ENCODE results near the gene ZCCHC7.

ZCCHC7 gene

GRCh38 chr9:37248651-37249163, 128.3 kb downstream of the ZCCHC7 start:
- TF ChIP-seq FOXP2 (optimal IDR thresholded peaks at IDR 0.05; ENCODE audit: borderline replicate concordance, extremely low read depth, extremely low read length, insufficient read depth) (no peak), SIN3A (IDR thresholded peaks at IDR 0.05; ENCODE audit: borderline replicate concordance, insufficient read depth, low read length) (no peak), POLR2AphosphoS5 (IDR thresholded peaks at IDR 0.05; ENCODE audit: low read depth, low read length) (no peak), TAF1 (IDR thresholded peaks at IDR 0.05; ENCODE audit: borderline replicate concordance, insufficient read depth, low read length) (no peak), REST (IDR thresholded peaks at IDR 0.05; ENCODE audit: insufficient read depth in 1 of 2, low read depth in 2 of 2, low read length in 2 of 2) (no peak)

GRCh38 chr9:37251452-37251851, 131.1 kb downstream of the ZCCHC7 start:
- TF ChIP-seq POLR2AphosphoS5 (IDR thresholded peaks at IDR 0.05; ENCODE audit: low read depth, low read length): no peak
- no peak for TF ChIP-seq REST (IDR thresholded peaks at IDR 0.05; ENCODE audit: insufficient read depth in 1 of 2, low read depth in 2 of 2, low read length in 2 of 2)
- TF ChIP-seq TAF1 (IDR thresholded peaks at IDR 0.05; ENCODE audit: borderline replicate concordance, insufficient read depth, low read length): no peak
- no peak for TF ChIP-seq SIN3A (IDR thresholded peaks at IDR 0.05; ENCODE audit: borderline replicate concordance, insufficient read depth, low read length)
- no peak for TF ChIP-seq FOXP2 (optimal IDR thresholded peaks at IDR 0.05; ENCODE audit: borderline replicate concordance, extremely low read depth, extremely low read length, insufficient read depth)

GRCh38 chr9:37253377-37253937, 133.1 kb downstream of the ZCCHC7 start:
- TF ChIP-seq REST (IDR thresholded peaks at IDR 0.05; ENCODE audit: insufficient read depth in 1 of 2, low read depth in 2 of 2, low read length in 2 of 2): no peak
- no peak for TF ChIP-seq POLR2AphosphoS5 (IDR thresholded peaks at IDR 0.05; ENCODE audit: low read depth, low read length)
- no peak for TF ChIP-seq FOXP2 (optimal IDR thresholded peaks at IDR 0.05; ENCODE audit: borderline replicate concordance, extremely low read depth, extremely low read length, insufficient read depth)
- no peak for TF ChIP-seq TAF1 (IDR thresholded peaks at IDR 0.05; ENCODE audit: borderline replicate concordance, insufficient read depth, low read length)
- TF ChIP-seq SIN3A (IDR thresholded peaks at IDR 0.05; ENCODE audit: borderline replicate concordance, insufficient read depth, low read length): no peak

GRCh38 chr9:37255187-37255586, 134.8 kb downstream of the ZCCHC7 start:
- TF ChIP-seq FOXP2 (optimal IDR thresholded peaks at IDR 0.05; ENCODE audit: borderline replicate concordance, extremely low read depth, extremely low read length, insufficient read depth) (no peak), POLR2AphosphoS5 (IDR thresholded peaks at IDR 0.05; ENCODE audit: low read depth, low read length) (no peak), REST (IDR thresholded peaks at IDR 0.05; ENCODE audit: insufficient read depth in 1 of 2, low read depth in 2 of 2, low read length in 2 of 2) (no peak), SIN3A (IDR thresholded peaks at IDR 0.05; ENCODE audit: borderline replicate concordance, insufficient read depth, low read length) (no peak)

Measured in PFSK-1 (cell line).